Stimulated activated CD4-positive, alpha-beta T cell treated with anti-CD3 and anti-CD28 coated beads, Interleukin-12 subunit alpha, Interleukin-12 subunit beta, amount 100 ng/mL, for 4 hours (primary cell): ENCODE data around the gene BPIFA3.
"Not testable (repeated sequence)": the region's sequence is repeated elsewhere in the genome, so short reads cannot be mapped to it uniquely, and the experiment has no call there.

Experiments used
- DNase-seq: peaks from one replicate; pipeline ENCODE4 v3.0.0-alpha.2; 2020

Gene BPIFA3

DNA sequence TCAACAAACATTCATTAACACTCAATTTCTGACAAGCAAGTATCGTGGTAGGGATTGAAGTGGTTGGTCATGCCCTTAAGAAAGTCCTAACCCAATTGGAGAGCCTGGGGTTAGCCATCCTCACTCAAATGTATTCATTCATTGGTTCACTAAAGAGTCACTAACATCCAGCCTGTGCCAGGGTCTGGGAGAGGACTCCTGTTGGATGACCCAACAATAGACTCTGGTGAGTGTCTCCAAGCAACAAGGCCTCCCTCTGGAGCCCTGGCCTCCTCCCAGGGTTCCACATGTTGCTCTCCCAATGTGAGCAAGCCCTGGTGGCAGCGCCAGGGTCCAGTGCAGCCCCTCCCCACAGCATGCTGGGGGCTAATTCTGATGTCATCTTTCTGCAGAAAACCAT lies at the start of gene BPIFA3:
BPIFA3 (plus strand) TSS at position 301 of the 400 bp plus-strand sequence. CDS start 185 bp downstream, outside the sequence.
- no peak for DNase-seq

- no peak for DNase-seq
Observed at GRCh38 chr20:33167859-33168258, 49.3 kb upstream of the BPIFA3 start, which contains the start of gene BPIFA2. Gene BPIFA2 (plus strand): TSS chr20:33168159. CDS start chr20:33169146, 987 bp downstream.

DNA sequence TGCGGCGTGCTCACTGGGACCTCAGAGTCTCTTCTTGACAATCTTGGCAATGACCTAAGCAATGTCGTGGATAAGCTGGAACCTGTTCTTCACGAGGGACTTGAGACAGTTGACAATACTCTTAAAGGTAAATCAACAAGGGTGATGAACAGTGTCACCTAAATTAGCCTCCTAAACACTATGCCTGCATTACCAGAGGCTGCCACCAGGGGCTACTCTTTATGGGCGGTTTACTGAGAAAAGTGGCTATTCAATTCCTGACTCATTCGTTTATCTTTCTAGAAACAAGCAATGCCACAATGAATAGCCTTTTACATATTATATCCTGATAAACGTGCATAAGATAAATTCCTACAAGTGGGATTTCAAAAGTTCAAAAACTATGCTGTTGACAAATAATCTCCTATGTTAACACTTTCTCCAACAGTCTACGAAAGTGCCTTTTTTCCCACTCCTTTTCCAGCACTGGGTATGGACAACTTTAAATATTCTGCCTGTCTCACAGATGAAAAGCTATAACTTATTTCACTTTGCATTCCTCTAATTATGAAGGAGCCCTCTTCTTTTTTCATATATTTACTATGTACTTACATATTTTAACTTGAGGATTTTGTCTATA lies 47.9 kb upstream of the BPIFA3 start:
- no peak for DNase-seq

GRCh38 chr20:33172781-33173180 lies 44.4 kb upstream of the BPIFA3 start:
- no peak for DNase-seq

GRCh38 chr20:33175123-33175522 lies 42.0 kb upstream of the BPIFA3 start:
- no peak for DNase-seq

DNA sequence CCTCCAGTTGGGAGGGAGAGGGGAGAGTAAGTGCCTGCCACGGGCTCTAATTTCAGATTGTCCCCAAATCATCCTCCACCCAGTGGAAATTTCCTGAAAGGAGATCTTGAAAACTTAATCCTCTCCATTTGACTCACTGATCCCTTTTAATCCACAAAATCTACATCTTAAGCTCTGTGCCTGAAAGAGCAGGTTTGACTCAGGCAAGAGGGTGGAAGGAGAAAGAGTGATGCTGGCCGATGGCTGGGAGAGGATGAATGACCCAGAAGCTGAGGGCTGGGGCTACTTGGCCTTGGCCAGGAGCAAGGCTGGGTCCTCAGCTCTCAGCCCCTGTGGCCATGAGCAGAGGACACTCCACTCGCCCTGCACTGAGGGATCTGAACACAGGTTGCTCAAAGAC lies 41.1 kb upstream of the BPIFA3 start:
- DNase-seq: no peak

GRCh38 chr20:33177866-33178265 lies 39.3 kb upstream of the BPIFA3 start:
- no peak for DNase-seq

GRCh38 chr20:33178726-33179125 lies 38.4 kb upstream of the BPIFA3 start:
- no peak for DNase-seq

- DNase-seq: no peak
Observed at GRCh38 chr20:33180169-33180568, 37.0 kb upstream of the BPIFA3 start.

DNA sequence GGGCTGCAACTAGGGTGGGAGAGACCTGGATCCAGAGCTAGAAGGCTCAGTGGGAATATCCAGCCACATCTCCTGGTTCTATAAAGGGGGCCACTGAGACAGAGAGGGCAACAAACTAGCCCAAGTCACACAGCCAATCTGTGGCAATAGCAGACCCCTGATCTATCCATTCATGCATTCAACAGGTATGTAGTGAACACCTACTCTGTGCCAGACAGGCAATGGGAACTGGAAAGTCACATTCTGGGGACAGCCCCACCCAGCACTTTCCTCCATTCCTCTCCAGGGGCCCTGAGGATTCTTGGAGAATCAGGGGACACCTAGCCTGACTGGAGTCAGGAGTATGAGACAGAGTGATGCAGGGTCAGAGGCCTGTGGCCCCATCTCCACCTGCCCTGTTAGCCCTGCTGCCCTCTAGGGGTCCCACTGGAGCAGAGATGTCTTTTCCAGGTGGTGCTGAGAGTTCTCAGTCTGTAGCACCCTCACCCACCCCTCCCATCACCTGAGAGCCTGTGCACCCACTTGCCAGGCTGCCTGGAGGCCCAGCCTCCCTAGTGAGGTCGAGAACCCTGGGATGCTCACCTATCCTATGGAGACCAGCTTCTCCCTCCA lies 35.6 kb upstream of the BPIFA3 start:
- DNase-seq: no peak

DNA sequence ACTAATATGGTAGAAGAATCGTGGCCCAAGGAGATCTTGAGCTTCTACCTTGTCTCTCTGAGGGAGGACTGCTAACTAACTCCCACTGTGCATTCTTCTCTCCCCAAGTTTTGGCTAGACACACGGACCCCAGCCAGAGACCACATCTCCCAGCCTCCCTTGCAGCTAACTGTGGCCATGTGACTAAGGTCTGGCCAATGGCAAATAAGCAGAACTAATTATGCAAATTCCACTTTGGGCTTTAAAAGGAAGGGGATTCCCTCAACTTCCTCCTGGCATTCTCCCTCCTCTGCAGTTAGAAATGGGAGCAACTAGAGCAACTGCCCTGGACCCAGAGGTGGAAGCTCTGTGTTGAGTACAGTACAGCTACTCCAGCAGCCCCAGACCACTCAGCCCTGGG lies 33.8 kb upstream of the BPIFA3 start:
- no peak for DNase-seq

GRCh38 chr20:33185031-33185590 lies 32.0 kb upstream of the BPIFA3 start:
- not testable (repeated sequence) for DNase-seq

GRCh38 chr20:33187491-33187890 lies 29.7 kb upstream of the BPIFA3 start:
- DNase-seq: no peak

- no peak for DNase-seq
Observed at GRCh38 chr20:33188421-33188820, 28.7 kb upstream of the BPIFA3 start.

GRCh38 chr20:33191484-33191883 lies 25.7 kb upstream of the BPIFA3 start:
- no peak for DNase-seq

- DNase-seq: no peak
Observed at GRCh38 chr20:33191955-33192354, 25.2 kb upstream of the BPIFA3 start.

- no peak for DNase-seq
Observed at GRCh38 chr20:33192912-33193501, 24.1 kb upstream of the BPIFA3 start.

GRCh38 chr20:33199026-33199425 lies 18.1 kb upstream of the BPIFA3 start:
- DNase-seq: no peak

DNA sequence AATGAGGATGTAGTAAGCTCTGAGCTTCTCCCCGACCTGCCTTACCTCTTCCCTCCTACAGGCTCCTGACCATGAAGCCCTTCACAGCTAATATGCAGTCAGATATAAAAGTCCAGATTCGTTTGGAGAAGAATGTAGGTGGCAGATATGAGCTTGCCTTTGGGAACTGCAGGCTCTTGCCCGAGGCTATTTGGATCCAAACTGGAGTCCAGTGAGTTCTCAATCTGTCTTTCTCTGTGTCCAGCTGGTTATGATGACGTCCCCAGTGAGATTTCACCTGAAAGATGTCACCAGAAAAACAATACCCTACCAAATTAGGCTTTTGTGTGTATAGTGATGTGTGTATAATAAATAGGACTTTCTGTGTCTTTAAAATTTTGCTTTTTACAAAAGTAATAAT lies 14.7 kb upstream of the BPIFA3 start:
- DNase-seq: no peak

- no peak for DNase-seq
Observed at GRCh38 chr20:33203444-33203843, 13.7 kb upstream of the BPIFA3 start.

DNA sequence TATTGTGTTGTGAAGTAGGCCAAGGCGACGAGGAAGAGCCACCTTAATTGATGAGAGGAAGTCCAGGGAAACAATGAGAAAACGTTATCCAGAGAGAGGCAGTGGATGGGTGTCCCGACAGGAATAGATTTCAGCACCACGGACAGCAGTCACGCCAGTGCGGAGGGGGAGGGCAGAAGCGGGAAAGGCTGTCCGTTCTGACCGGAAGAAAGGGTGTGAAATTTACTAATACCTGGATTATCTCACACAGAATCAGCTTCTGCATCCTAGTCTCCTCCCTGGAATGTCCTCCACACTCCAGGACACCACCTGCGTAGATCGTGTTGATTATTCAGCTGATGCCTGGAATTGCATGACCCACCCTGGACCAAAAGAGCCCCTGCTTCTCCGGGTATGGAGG lies 7.4 kb upstream of the BPIFA3 start:
- peak; percentile 36 for DNase-seq

DNA sequence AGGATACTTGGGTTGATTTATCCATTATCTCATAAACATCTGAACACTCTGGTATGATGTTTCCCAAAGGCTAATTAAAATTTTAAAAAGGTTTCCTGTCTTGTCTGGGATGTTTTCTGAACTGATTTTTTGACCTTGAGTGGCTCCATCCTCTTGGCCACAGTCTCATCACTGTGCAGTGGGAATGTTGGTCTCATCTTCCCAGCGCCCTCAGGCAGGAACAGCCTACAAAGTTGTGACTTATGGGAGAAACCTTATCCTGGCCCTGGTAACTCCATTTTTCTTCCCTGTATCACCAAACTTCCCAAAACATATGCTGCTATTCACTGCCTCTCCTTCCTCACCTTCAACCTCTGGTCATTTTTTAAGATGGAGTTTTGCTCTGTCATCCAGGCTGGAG lies 6.8 kb upstream of the BPIFA3 start:
- no peak for DNase-seq

DNA sequence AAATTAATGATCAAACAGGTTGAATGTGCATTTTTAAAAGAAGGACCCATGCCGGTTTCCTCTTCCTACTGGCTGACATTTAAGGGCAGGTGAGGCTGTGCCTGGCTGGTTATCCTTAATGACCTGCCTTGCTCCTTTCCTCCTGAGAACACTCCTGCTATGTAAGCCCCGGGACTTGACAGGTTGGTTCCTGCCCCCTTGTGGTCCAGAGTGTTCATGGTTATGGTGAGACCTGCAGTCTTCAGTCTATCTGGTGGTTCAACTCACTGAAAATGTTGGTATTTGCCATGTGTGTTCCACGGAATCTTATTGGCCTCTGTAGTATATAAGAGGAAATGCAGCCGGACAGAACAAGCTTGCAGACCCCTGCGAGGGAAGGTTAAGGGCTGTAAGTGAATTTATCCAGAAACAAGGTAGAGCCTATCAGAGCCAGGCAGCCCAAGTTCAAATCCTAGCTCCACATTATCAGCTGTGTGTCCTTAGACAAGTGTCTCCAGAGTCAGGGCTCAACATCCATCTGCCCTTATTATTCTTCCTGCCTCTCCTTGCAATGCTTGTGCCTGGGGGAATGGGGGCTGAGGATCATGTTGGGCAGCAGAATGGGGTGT lies 5.2 kb upstream of the BPIFA3 start:
- DNase-seq: peak; percentile 7

DNA sequence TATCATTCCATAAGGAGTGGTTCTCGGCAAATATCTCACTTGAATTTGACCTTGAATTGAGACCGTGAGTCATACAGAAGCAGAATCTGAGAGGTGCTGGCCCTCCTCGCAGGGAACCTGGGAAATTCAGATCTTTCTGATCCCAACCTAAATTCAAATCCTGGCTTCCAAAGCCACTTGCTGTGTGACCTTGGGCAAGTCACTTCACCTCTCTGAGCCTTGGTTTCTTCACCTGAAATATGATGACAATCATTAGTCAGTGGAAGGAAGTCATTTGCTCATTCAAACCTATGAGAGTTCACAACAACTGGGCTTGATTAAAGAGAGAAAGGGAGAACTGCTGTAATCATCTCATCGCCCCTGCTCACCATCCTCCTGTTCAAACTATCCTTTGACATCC lies 7.2 kb downstream of the BPIFA3 start:
- DNase-seq: no peak
